Activated CD8-positive, alpha-beta memory T cell treated with anti-CD3 and anti-CD28 coated beads for 1 hour (primary cell): ENCODE results near the gene IFT81.
"Not testable (repeated sequence)": the region's sequence is repeated elsewhere in the genome, so short reads cannot be mapped to it uniquely, and the experiment has no call there.

ENCODE experiments used
- DNase-seq, 2 donors: peaks; one replicate each; pipeline ENCODE4 v3.0.0-alpha.2; 2020; ENCODE audit warnings: low read depth in 1 of 2; ENCODE audit errors: extremely low read depth in 1 of 2

Gene IFT81

GRCh38 chr12:110244829-110245228 lies 120.7 kb downstream of the IFT81 start:
- no peak for DNase-seq

- DNase-seq = peak; percentile 0 to 26
Measured at GRCh38 chr12:110245369-110245772, 121.2 kb downstream of the IFT81 start.

- no peak for DNase-seq
Measured at GRCh38 chr12:110246636-110247339, 122.6 kb downstream of the IFT81 start.

- no peak for DNase-seq
Measured at GRCh38 chr12:110247340-110248095, 123.4 kb downstream of the IFT81 start.

GRCh38 chr12:110248096-110248447 lies 123.9 kb downstream of the IFT81 start:
- DNase-seq = no peak

- no peak for DNase-seq
Measured at GRCh38 chr12:110249105-110249504, 124.9 kb downstream of the IFT81 start.

GRCh38 chr12:110249716-110250225 lies 125.6 kb downstream of the IFT81 start:
- DNase-seq = no peak

- no peak for DNase-seq
Measured at GRCh38 chr12:110251381-110251780, 127.2 kb downstream of the IFT81 start.

GRCh38 chr12:110252716-110253115 lies 128.6 kb downstream of the IFT81 start:
- no peak for DNase-seq

GRCh38 chr12:110253176-110253575 lies 129.0 kb downstream of the IFT81 start:
- no peak for DNase-seq

- no peak for DNase-seq
Measured at GRCh38 chr12:110254971-110255540, 130.9 kb downstream of the IFT81 start.

GRCh38 chr12:110255890-110256456 lies 131.8 kb downstream of the IFT81 start:
- DNase-seq = not testable (repeated sequence)

GRCh38 chr12:110256780-110257431 lies 132.7 kb downstream of the IFT81 start:
- DNase-seq = no peak

- DNase-seq = no peak
Measured at GRCh38 chr12:110258466-110258865, 134.3 kb downstream of the IFT81 start.

GRCh38 chr12:110262442-110263388 lies 138.6 kb downstream of the IFT81 start:
- DNase-seq = no peak

GRCh38 chr12:110266381-110266960 lies 142.3 kb downstream of the IFT81 start:
- DNase-seq = no peak

GRCh38 chr12:110266980-110267620 lies 142.9 kb downstream of the IFT81 start:
- no peak for DNase-seq
